Fibroblast of villous mesenchyme (primary cell): ENCODE data around the gene UBE2I. TPM values are rescaled to one million over a fixed set of nuclear protein-coding genes. Genes with fewer than 3 reads are reported as not detected.

Experiments
- DNase-seq: peaks from one replicate; pipeline ENCODE4 v3.0.0-alpha.2; 2010; ENCODE audit warnings: low read depth
- H3K4me3 ChIP-seq: 2 replicates; pipeline ENCODE4 v1.5.1; 2011; ENCODE audit warnings: low read depth, mild to moderate bottlenecking, low read length
- total RNA-seq: library from RNA; depleted of rRNA; stranded (reverse); fragments of >200 nt; gene quantifications from 2 replicates; pipeline ENCODE4 v1.2.3, GENCODE V29; 2012
- TF ChIP-seq, protein P1 (sequence below): IDR thresholded peaks from 2 replicates; pipeline ENCODE4 v1.5.1; 2012; ENCODE audit warnings: low read depth, mild to moderate bottlenecking, low read length; ENCODE audit not compliant: insufficient read depth

UBE2I gene
- total RNA-seq, 1 donor: 44.9 TPM

DNA sequence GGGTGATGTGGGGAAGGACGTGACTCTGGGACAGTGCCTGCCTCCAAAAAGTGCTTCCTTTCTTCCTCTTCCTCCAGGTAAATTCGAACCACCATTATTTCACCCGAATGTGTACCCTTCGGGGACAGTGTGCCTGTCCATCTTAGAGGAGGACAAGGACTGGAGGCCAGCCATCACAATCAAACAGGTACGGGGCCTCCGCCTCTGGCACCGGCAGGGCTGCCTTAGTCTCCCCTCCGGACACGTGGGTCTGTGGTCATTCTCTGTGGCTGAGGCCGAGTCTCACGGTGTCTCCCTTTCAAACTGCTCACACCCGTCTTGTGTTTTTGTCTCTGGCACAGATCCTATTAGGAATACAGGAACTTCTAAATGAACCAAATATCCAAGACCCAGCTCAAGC lies 10.7 kb downstream of the UBE2I start:
- no peak for DNase-seq
- no peak overlapping the region for H3K4me3 ChIP-seq
- TF ChIP-seq, protein P1, sequence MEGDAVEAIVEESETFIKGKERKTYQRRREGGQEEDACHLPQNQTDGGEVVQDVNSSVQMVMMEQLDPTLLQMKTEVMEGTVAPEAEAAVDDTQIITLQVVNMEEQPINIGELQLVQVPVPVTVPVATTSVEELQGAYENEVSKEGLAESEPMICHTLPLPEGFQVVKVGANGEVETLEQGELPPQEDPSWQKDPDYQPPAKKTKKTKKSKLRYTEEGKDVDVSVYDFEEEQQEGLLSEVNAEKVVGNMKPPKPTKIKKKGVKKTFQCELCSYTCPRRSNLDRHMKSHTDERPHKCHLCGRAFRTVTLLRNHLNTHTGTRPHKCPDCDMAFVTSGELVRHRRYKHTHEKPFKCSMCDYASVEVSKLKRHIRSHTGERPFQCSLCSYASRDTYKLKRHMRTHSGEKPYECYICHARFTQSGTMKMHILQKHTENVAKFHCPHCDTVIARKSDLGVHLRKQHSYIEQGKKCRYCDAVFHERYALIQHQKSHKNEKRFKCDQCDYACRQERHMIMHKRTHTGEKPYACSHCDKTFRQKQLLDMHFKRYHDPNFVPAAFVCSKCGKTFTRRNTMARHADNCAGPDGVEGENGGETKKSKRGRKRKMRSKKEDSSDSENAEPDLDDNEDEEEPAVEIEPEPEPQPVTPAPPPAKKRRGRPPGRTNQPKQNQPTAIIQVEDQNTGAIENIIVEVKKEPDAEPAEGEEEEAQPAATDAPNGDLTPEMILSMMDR: no peak

DNA sequence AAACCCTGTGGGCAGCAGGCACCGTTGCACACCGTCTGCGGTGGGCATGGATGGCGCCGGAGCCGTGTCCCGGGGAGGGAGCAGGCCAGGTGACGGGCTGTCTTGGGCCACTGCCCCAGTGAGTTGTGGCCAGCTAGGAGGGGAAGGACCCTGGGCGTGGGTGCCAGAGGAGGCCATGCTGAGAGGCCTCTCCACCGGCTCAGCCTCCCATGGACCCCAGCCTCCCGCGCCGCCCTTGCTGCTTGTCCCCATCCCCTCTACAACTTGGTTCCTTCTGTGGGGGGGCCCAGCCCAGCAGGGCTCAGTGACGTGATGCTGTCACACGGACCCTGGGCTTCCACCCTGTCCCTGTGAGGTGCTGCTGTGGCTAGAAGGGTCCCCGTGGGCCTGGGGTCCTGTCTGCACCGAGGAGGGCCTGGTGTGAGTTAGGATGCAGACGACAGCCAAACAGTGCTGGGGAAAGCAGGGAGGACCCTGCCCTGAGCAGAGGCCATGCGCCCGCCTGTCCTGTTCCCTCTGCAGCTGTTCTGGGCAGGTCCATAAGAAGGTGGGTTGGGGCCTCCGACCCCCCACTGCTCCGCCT lies 11.3 kb downstream of the UBE2I start:
- H3K4me3 ChIP-seq: no peak overlapping the region
- no peak for DNase-seq
- TF ChIP-seq, protein P1: no peak

DNA sequence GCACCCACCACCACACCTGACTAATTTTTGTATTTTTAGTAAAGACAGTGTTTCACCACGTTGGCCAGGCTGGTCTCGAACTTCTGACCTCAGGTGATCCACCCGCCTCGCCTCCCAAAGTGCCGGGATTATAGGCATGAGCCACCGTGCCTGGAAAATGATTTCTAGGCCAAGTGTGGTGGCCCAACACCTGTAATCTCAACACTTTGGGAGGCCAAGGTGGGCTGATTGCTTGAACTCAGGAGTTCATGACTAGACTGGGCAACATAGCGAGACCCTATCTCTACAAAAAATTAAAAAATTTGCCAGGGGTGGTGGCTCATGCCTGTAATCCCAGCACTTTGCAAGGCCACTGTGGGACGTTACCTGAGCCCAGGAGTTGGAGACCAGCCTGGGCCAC lies 13.0 kb downstream of the UBE2I start:
- H3K4me3 ChIP-seq: no peak overlapping the region
- TF ChIP-seq, protein P1: no peak

DNA sequence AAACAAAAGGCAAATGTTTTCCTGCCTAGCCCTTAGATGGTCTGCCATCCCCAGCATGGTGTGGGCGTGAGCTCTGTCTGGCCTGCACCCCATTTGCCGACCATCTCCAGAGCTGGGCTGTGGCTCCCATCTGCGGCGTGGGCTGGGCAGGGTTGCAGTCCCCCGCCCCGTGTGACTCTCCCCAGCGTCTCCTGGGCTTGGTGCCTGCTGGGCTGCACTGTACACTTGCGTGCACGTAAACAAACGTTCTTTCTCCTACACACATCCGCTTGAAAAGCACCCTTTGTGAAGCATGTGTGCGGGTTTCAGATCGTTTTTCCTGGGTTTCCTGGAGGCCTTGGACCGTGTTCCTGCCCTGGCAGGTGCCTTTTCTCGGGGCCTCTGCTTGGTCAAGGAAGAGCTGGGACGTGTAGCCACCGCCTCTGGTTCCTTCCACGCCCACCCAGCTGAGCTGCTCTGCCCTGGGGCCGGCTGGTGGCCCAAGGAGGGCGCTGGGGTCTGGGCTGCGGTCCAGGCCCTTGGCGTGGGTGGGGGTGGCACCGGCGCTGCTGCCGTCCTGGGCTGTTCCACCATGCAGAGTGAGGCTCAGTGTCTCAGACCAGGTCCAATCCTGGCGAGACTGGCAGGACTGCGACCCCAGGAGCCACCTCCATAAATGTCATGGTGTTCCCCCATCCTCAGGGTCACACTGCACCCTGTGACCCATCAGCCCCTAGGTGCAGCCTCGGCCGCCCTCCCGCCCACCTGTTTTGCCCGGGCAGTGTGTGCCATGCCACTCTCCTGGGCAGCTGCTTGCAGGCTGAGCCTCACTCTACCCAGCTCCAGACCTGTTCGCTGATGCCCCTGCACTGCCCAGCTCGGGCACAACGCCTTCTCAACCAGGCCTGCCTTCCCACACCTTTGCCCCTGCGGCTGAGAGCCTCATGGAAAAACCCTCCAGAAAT lies 14.1 kb downstream of the UBE2I start:
- DNase-seq: no peak
- TF ChIP-seq, protein P1: no peak
- H3K4me3 ChIP-seq: no peak overlapping the region

More for the DNA sequence above, 13.0 kb downstream of the UBE2I start:
- DNase-seq: no peak

DNA sequence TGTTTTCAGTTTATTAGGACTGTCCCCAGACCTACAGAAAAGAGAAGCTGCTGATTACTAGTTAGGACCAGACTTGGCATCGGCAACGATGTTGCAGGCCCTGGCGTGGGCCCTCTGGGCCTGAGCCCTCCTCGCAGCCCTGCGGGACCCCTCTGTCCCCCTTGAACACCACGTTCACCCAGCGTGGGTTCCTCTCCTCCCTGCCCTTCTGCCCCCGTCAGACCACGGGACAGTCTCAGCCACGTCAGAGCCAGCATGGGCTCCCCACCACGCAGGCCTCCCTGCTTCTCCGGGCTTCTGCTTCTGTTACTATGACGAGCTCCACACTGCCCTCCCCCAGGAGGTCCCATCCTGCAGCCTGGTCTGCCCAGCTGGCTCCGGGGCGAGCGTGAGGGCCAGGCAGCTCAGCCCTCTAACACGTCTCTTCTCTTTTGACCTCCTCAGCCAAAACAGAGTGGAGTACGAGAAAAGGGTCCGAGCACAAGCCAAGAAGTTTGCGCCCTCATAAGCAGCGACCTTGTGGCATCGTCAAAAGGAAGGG lies 14.9 kb downstream of the UBE2I start:
- DNase-seq: no peak
- no peak overlapping the region for H3K4me3 ChIP-seq
- TF ChIP-seq, protein P1: no peak

DNA sequence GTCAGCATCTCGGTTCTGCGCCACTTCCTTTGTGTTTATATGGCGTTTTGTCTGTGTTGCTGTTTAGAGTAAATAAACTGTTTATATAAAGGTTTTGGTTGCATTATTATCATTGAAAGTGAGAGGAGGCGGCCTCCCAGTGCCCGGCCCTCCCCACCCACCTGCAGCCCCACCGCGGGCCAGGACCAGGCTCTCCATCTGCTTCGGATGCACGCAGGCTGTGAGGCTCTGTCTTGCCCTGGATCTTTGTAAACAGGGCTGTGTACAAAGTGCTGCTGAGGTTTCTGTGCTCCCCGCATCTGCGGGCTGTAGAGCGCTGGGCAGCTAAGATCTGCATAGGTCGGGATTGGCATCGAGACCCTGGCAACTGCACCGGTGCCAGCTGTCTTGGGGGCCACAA lies 15.8 kb downstream of the UBE2I start:
- no peak overlapping the region for H3K4me3 ChIP-seq
- no peak for DNase-seq
- TF ChIP-seq, protein P1: no peak
